ENCODE data around the gene GALNT10. TPM values are rescaled to one million over a fixed set of nuclear protein-coding genes. Genes with fewer than 3 reads are reported as not detected.

The GALNT10 gene
- total RNA-seq, 2 donors from 2014 or later, result 34.7 to 40.4 TPM

DNA sequence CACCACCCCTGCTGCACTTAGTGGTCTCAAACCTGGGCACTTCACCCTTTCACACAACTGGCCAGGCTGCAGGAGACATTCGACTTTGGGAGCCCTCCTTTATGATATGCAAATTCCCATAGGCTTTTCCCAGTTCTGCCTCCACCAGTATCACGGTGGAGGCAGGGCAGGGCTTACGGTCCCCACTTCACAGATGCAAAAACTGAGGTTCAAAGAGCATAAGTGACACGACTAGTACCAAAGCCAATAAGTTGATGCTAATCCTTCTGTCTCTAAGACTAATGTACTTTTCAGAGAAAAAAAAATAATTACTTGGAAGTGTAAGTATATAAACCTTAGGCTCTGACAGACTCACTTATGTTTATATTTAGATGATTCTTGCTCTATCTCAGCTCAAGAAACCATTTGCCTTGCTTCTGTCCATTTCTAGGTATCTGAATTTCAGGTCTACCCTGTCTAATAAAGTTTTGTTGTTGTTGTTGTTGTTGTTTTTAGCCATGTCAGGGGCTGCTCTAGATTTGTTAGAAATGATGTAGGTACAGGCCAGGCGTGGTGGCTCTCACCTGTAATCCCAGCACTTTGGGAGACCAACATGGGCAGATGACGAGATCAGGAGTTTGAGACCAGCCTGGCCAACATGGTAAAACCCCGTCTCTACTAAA lies 10.7 kb downstream of the GALNT10 start:
- peak overlapping the region; percentile 95 for H3K27ac Mint-ChIP-seq

DNA sequence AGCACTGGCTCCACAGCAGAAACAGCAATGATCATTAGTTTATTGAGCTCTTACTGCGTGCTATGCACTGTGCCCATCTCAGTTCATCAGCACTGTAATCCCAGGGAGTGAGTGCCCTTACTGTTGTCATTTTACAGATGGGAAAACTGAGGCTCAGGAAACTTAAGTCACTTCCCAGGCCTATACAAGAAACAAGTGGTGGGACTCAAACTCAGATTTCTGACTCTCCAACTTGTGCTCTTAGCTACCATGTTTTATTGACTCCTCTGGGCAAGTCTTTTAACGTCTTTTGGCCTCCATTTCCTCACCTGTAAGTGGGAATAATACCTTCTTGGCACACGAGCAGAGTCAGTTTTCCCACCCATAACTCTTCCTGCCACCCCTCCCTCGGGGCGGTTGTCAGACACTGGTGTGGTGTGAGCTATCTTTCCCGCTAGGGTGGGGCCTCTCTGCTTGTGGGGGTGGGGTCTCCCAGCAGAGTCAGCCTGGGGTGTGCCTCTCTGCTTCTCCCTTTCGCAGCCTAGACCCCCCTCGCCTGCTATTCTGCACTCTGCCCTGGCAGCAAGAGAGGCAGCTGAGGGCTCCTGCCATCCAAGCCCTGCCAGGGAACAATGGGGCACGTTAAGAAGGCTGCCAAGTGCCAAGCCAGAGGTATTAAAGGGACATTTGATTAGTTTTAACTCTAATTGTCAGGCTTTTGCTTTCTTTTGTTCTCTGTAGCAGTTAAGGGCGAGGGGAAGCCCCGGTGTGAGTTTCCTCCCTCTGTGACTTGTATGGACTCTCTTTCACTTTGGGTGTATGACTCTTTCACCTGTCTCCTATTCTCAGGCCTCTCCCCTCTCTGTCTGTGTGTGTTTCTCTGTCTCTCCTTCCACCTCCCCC lies 12.1 kb downstream of the GALNT10 start:
- peak; percentile 73 for ATAC-seq
- no peaks in the 10 kb centered on the region for H3K9me3 ChIP-seq (ENCODE audit: control insufficient read depth, low read length, poor library complexity, severe bottlenecking)
- H3K27ac Mint-ChIP-seq, result peak overlapping the region; percentile 95
- DNase-seq, result peak in 1 of 3 donors; percentile 16
- H3K4me3 Mint-ChIP-seq, result peak overlapping the region; percentile 90
- H3K4me1 Mint-ChIP-seq, result peaks cover 59% of the 10 kb centered on the region
- H3K36me3 Mint-ChIP-seq (ENCODE audit: low read depth), result peaks cover 8% of the 10 kb centered on the region
- H3K27me3 Mint-ChIP-seq, result no peaks in the 10 kb centered on the region

More for the DNA sequence above, 10.7 kb downstream of the GALNT10 start:
- Mint-ChIP-seq H3K4me3 (peak overlapping the region; percentile 76), H3K27me3 (no peaks in the 10 kb centered on the region), H3K36me3 (ENCODE audit: low read depth) (peaks cover 5% of the 10 kb centered on the region), H3K4me1 (peaks cover 64% of the 10 kb centered on the region)
- DNase-seq (no peak), ATAC-seq (no peak)
- H3K9me3 ChIP-seq (ENCODE audit: control insufficient read depth, low read length, poor library complexity, severe bottlenecking), result no peaks in the 10 kb centered on the region

DNA sequence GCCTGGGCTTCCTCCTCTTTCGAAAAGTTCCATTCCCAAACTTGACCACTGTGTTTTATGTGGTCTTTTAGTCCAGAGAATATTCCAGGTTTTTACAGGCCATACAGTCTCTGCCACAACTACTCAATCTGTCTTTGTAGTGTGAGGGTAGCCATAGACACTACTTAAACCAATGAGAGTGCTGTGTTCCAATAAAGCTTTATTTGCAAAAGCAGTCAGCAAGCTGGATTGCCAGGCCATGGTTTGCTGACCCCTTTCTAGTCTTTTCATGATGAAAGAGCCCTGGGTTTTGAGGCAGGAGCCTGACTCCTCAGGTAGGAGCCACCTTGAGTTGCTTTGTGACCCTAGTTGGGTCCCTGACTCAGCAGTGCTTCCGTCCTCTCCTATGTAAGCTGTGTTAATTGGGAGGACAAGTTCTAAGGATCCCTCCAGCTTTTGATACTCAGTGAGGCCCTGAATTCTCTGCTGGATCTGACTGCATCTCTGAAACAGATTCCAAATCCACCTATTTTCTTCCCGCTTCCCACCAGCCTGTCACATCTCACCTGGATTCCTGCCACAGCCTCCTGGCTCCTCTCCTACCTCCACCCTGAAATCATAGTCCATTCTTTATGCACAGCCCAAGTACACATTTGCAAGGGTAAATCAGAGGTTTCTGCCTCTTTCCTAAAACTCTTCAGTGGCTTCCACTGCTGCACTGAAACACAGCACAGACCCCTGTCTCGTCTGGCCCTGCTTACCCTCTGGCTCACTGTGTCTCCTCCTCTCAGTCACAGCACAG lies 13.5 kb downstream of the GALNT10 start:
- H3K4me1 Mint-ChIP-seq, result peaks cover 46% of the 10 kb centered on the region
- no peaks in the 10 kb centered on the region for H3K9me3 ChIP-seq (ENCODE audit: control insufficient read depth, low read length, poor library complexity, severe bottlenecking)
- H3K4me3 Mint-ChIP-seq, result peak overlapping the region; percentile 49
- H3K27me3 Mint-ChIP-seq, result no peaks in the 10 kb centered on the region
- peaks cover 8% of the 10 kb centered on the region for H3K36me3 Mint-ChIP-seq (ENCODE audit: low read depth)
- no peak for ATAC-seq
- H3K27ac Mint-ChIP-seq, result peak overlapping the region; percentile 95
- no peak for DNase-seq

DNA sequence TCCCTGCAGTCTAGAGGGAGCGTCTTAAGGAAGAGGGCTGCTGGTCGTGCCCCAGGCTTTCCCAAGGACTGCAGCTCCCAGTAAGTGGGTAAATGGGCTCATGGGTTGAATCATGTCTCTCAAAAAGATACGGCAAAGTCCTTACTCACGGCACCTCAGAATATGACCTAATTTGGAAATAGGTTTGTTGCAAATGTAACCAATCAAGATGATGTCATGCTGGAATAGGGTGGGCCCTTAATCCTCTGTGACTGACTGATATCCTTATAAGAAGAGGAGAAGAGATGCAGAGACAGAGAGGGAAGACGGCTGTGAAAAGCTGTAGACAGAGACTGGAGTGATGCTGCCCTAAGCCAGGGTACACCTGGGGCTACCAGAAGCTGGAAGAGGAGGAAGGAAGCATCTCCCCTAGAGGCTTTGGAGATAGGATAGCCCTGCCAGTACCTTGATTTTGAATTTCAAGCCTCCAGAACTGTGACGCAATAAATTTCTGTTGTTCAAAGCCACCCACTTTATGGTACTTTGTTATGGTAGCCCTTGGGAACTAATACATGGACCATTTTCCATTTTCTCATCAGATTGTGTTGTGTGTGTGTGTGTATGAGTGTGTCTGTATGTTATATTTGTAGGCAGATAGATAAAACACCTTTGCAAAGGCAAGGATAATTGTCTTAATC lies 15.0 kb downstream of the GALNT10 start:
- ATAC-seq (no peak), DNase-seq (no peak)
- peaks cover 43% of the 10 kb centered on the region for H3K4me1 Mint-ChIP-seq
- H3K9me3 ChIP-seq (ENCODE audit: control insufficient read depth, low read length, poor library complexity, severe bottlenecking), result no peaks in the 10 kb centered on the region
- H3K27me3 Mint-ChIP-seq, result no peaks in the 10 kb centered on the region
- no peak overlapping the region for H3K4me3 Mint-ChIP-seq
- peak overlapping the region; percentile 95 for H3K27ac Mint-ChIP-seq
- peaks cover 11% of the 10 kb centered on the region for H3K36me3 Mint-ChIP-seq (ENCODE audit: low read depth)

DNA sequence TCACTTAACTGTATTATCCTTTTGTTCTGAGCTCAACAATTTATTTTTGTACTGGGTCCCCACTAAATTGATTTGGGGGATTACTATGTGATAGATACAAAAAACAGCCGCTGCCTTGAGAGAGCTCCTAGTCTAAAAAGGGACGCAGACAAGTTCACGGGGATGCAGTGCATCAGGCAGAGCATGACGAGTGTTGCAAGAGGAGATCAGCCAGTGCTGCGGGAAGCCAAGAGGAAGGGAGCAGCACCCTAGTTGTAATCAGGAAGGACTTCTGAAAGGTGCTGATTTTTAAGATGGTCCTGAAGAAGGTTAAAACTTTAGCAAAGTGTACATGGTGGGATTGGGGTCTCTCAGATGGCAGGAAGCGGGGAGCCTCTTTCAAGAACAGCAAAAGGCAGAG lies 15.8 kb downstream of the GALNT10 start:
- Mint-ChIP-seq H3K27ac (peak overlapping the region; percentile 67), H3K4me3 (no peak overlapping the region), H3K4me1 (peaks cover 43% of the 10 kb centered on the region), H3K27me3 (no peaks in the 10 kb centered on the region), H3K36me3 (ENCODE audit: low read depth) (peaks cover 13% of the 10 kb centered on the region)
- DNase-seq (no peak), ATAC-seq (no peak)
- no peaks in the 10 kb centered on the region for H3K9me3 ChIP-seq (ENCODE audit: control insufficient read depth, low read length, poor library complexity, severe bottlenecking)

DNA sequence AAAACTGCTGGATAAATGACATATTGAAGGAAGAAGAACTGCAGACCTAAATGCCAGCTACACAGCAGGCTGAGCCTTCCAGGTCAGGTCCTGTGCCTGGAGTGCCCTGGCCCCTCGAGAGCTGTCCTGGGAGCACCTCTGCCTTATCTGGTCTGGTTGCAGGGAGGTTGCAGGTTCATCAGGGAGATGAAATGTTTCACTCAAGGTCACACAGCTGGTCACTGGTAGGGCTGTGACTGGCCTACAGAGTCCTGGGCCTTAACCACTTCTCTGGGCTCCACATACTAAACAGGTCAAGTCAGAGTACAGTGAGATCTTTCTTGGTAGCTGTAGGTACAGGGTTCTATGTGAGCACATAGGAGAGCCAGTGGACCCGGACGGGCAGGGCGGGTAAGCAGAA lies 16.7 kb downstream of the GALNT10 start:
- DNase-seq, result no peak
- no peaks in the 10 kb centered on the region for H3K27me3 Mint-ChIP-seq
- H3K4me3 Mint-ChIP-seq, result no peak overlapping the region
- H3K27ac Mint-ChIP-seq, result peak overlapping the region; percentile 67
- H3K9me3 ChIP-seq (ENCODE audit: control insufficient read depth, low read length, poor library complexity, severe bottlenecking), result no peaks in the 10 kb centered on the region
- peaks cover 43% of the 10 kb centered on the region for H3K4me1 Mint-ChIP-seq
- H3K36me3 Mint-ChIP-seq (ENCODE audit: low read depth), result peaks cover 13% of the 10 kb centered on the region
- no peak for ATAC-seq

DNA sequence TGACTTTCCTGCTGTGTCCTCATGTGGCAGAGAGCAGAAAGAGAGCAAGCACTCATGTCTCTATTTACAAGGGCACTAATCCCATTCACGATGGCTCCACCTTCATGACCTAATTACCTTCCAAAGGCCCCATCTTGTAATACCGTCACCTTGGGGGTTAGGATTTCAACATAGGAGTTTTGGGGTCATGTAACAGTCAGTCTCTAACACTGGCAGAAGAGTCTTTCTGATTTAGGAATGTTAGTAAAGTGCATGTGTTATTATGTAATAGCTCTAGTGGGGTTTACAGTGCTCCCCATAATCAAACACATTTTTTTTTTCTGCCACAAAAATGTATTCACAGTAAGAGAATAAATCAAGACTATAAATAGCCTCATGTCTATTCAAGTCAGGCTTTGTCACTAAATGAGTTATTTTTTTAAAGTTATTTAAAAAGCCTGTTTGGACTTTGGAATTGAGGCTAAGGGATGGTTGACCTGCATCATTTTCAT lies 19.1 kb downstream of the GALNT10 start:
- H3K9me3 ChIP-seq (ENCODE audit: control insufficient read depth, low read length, poor library complexity, severe bottlenecking), result no peaks in the 10 kb centered on the region
- no peak for DNase-seq
- peaks cover 29% of the 10 kb centered on the region for H3K4me1 Mint-ChIP-seq
- H3K27ac Mint-ChIP-seq, result no peak overlapping the region
- no peaks in the 10 kb centered on the region for H3K27me3 Mint-ChIP-seq
- ATAC-seq, result no peak
- H3K4me3 Mint-ChIP-seq, result no peak overlapping the region
- H3K36me3 Mint-ChIP-seq (ENCODE audit: low read depth), result peaks cover 8% of the 10 kb centered on the region

DNA sequence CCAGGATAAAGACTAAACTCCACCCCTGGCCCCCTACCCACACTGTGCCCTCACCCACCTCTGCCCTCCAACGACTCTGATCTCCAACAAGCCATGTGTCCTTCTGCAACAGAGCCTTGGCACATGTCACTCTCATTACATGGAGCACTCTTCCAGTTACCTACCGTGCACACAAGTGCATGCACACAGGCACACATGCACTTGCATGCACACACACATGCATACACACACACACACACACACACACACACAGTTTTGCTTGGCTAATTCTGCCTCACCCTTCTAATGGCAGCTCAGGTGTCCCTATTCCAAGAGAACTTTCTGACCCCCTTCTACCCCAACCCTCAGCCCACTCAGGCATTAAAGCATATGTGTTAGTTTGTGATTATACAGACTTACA lies 19.6 kb downstream of the GALNT10 start:
- no peaks in the 10 kb centered on the region for H3K9me3 ChIP-seq (ENCODE audit: control insufficient read depth, low read length, poor library complexity, severe bottlenecking)
- Mint-ChIP-seq H3K4me3 (no peak overlapping the region), H3K27ac (peak overlapping the region; percentile 46), H3K4me1 (peaks cover 31% of the 10 kb centered on the region), H3K36me3 (ENCODE audit: low read depth) (peaks cover 8% of the 10 kb centered on the region), H3K27me3 (no peaks in the 10 kb centered on the region)
- DNase-seq (no peak), ATAC-seq (no peak)

DNA sequence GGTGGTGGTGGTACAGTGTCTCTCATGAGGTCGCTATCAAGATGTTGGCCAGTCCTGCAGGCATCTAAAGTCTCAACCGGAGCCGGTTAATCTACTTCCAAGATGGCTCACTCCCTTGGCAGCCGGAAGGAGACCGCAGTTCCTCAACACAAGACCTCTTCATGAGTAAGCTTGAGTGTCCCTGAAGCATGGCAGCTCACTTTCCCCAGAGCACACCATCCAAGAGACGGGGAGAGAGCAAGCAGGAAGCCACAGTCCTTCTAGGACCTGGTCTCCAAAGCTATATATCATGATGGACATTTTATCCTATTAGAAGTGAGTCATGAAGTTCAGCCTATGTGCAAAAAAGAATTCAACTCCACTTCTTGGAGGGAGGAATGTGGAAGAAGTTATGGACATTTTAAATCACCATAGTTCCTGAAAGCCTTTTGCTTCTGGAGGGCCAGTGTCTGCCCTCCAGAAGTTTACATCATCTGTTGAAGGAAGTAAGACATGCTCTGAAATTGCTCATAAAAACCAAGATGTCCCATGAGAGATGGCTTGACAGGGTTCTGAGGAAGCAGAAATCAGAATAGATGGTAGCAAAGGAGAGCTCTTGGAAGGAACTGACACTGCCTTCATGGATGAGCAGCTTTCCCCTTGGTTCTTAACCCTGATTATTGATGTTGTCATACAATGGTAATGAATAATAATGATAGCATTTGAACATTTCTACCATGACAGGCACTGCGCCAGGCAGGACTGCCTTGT lies 21.3 kb downstream of the GALNT10 start:
- Mint-ChIP-seq H3K36me3 (ENCODE audit: low read depth) (peaks cover 5% of the 10 kb centered on the region), H3K4me1 (peaks cover 32% of the 10 kb centered on the region), H3K27ac (peak overlapping the region; percentile 43), H3K27me3 (no peaks in the 10 kb centered on the region), H3K4me3 (no peak overlapping the region)
- DNase-seq (no peak), ATAC-seq (no peak)
- H3K9me3 ChIP-seq (ENCODE audit: control insufficient read depth, low read length, poor library complexity, severe bottlenecking), result no peaks in the 10 kb centered on the region

DNA sequence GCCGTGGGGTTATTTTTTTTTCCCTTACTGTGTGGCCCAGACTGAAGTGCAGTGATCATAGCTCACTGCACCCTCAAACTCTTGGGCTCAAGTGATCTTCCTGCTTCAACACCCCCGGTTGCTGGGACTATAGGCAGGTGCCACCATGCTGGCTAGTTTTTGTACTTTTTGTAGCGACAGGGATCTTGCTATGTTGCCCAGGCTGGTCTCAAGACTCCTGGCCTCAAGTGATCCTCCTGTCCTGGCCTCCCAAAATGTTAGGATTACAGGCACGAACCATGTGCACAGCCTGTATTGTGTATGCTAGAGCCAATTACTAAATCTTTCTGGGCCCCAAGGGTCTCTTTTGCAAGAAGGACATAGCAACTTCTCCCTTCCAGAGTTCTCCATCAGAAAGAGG lies 23.1 kb downstream of the GALNT10 start:
- H3K27ac Mint-ChIP-seq, result no peak overlapping the region
- peaks cover 5% of the 10 kb centered on the region for H3K36me3 Mint-ChIP-seq (ENCODE audit: low read depth)
- ATAC-seq (no peak), DNase-seq (no peak)
- H3K4me3 Mint-ChIP-seq, result no peak overlapping the region
- H3K27me3 Mint-ChIP-seq, result no peaks in the 10 kb centered on the region
- H3K4me1 Mint-ChIP-seq, result peaks cover 36% of the 10 kb centered on the region
- no peaks in the 10 kb centered on the region for H3K9me3 ChIP-seq (ENCODE audit: control insufficient read depth, low read length, poor library complexity, severe bottlenecking)

DNA sequence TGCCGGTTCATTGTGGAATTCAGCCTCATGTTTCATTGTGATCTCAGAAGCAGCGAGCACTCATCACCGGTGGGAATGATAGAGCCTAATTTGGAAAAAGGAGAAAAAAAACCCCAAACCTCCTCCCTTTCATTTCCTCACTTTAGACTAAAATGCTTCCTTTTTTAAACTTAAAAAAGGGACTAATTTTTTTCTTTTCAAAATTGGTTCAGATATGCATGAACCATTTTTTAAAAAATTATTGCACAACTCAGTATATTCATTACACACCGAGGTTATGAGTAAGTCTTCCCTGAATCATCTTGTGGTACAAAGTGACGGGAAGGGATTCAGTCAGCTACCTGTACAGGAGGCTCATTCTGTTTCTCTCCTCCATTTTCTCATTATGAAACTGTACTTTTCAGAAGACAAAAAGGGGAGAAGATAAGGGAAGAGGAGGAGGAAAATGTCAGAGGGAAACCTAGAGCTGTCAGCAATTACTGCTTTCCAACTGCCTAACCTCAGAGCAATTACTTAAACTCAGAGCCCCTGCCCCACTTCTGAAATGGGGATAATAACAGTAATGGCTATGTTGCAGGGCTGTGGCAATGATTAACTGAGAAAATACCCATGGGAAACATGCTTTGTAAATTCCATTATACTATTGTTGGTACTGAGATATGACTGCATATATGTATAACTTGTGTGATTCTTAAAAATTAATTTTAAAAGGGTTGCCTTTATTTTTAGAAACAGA lies 24.0 kb downstream of the GALNT10 start:
- ATAC-seq, result no peak
- Mint-ChIP-seq H3K27ac (peak overlapping the region; percentile 34), H3K36me3 (ENCODE audit: low read depth) (peaks cover 10% of the 10 kb centered on the region), H3K4me3 (no peak overlapping the region), H3K4me1 (peaks cover 42% of the 10 kb centered on the region), H3K27me3 (no peaks in the 10 kb centered on the region)
- DNase-seq, result no peak
- H3K9me3 ChIP-seq (ENCODE audit: control insufficient read depth, low read length, poor library complexity, severe bottlenecking), result no peaks in the 10 kb centered on the region

Measured in T-helper 17 cell (primary cell).